ENCODE data around the gene GLCE. TPM values are rescaled to one million over a fixed set of nuclear protein-coding genes. Genes with fewer than 3 reads are reported as not detected.

GLCE gene
- polyA plus RNA-seq, 1 experiment = 48.1 TPM

DNA sequence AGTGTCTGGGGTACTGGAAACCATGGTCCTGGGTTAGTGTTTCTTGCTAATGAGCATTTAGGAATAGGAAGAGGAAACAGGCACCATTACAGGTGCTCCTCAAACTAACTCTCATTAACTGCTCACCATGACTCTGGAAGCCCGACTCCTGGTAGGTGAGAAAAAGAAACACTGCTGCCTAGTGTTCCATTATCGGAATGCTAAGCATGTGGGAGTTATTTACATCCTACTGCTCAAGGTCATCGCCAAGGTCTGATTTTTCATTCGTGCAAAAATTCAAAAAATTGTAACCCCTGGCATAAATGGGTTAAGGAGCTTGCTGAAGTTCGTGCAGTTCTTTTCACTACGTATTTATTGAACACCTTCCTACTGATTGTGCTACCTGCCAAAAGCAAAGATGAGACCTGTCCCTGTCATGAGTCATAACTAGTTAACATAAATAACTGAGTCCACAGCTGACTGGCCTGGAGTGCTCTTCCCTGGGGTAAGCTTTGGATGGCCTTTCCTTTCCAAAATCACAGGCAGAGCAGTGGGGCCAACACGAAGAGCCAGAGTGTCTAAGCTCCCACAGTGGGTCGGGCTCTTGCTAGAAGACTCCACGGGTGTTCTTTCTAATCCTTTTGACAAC, 115.6 kb downstream of the GLCE start:
- Histone ChIP-seq H3K4me3 (ENCODE audit: low read depth, low read length) (no peak overlapping the region), H3K27me3 (ENCODE audit: control insufficient read depth, insufficient read depth, low read length) (no peaks in the 10 kb centered on the region), H3K27ac (ENCODE audit: low read depth, low read length) (no peak overlapping the region), H3K9me3 (ENCODE audit: control insufficient read depth, insufficient read depth, low read length) (no peaks in the 10 kb centered on the region)
- ChIA-PET CTCF (interaction anchor here (1.0 kb wide), 1 partner anchor 118 kb away, joined by 4 read pairs; no protein-coding TSS in a partner anchor), POLR2A (no interaction called here)
- DNase-seq (ENCODE audit: low read depth, low spot score) = no peak
- TF ChIP-seq, protein P1, sequence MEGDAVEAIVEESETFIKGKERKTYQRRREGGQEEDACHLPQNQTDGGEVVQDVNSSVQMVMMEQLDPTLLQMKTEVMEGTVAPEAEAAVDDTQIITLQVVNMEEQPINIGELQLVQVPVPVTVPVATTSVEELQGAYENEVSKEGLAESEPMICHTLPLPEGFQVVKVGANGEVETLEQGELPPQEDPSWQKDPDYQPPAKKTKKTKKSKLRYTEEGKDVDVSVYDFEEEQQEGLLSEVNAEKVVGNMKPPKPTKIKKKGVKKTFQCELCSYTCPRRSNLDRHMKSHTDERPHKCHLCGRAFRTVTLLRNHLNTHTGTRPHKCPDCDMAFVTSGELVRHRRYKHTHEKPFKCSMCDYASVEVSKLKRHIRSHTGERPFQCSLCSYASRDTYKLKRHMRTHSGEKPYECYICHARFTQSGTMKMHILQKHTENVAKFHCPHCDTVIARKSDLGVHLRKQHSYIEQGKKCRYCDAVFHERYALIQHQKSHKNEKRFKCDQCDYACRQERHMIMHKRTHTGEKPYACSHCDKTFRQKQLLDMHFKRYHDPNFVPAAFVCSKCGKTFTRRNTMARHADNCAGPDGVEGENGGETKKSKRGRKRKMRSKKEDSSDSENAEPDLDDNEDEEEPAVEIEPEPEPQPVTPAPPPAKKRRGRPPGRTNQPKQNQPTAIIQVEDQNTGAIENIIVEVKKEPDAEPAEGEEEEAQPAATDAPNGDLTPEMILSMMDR (IDR thresholded peaks at IDR 0.05; ENCODE audit: low read depth, low read length) = no peak

DNA sequence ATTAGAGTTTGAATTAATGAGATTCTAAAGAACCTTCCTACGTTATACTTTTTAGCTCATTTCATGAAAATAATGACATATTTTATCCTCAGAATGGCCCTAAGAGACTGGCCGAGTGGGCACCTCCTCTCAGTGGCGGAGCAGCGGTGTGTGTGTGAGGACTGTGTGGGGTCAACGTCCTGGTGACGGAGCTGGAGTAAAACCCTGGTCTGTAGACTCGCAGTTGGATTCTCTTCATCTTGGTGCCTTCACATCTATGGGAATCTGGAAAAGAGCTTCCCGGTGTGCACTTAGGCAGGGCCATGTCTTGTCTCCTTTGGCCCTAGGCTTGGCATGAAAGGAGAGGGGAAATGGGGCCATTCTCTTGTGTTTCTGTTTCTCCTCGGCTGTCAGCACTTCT, 116.9 kb downstream of the GLCE start:
- Histone ChIP-seq H3K9me3 (ENCODE audit: control insufficient read depth, insufficient read depth, low read length) (no peaks in the 10 kb centered on the region), H3K4me3 (ENCODE audit: low read depth, low read length) (no peak overlapping the region), H3K27me3 (ENCODE audit: control insufficient read depth, insufficient read depth, low read length) (no peaks in the 10 kb centered on the region), H3K27ac (ENCODE audit: low read depth, low read length) (no peak overlapping the region)
- no peak for DNase-seq (ENCODE audit: low read depth, low spot score)
- ChIA-PET POLR2A (interaction anchor here (0.8 kb wide), 1 partner anchor 51 kb away, joined by 3 read pairs; no protein-coding TSS in a partner anchor), CTCF (no interaction called here)
- TF ChIP-seq, protein P1 (IDR thresholded peaks at IDR 0.05; ENCODE audit: low read depth, low read length) = no peak

DNA sequence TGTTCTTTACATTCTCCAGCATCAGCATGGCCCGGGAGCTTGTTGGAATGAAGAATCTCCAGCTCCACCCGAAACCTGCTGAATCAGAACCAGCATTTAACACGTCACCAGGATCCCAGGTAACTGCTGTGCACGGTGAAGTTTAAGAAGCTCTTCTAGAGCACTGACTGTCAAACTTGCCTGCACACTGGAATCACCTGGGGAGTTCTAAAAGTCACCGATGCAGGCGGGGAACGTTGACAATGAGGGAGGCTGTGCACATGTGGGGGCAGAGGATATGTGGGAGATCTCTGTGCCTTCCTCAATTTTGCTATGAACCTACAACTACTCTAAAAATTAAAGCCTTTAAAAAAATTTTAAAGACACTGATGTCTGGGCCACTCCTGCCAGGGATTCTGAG, 119.2 kb downstream of the GLCE start:
- POLR2A ChIA-PET = no interaction called here

GRCh38 chr15:69280783-69281182, 120.3 kb downstream of the GLCE start:
- no peak for DNase-seq (ENCODE audit: low read depth, low spot score)
- Histone ChIP-seq H3K4me3 (ENCODE audit: low read depth, low read length) (no peak overlapping the region), H3K27ac (ENCODE audit: low read depth, low read length) (no peak overlapping the region), H3K9me3 (ENCODE audit: control insufficient read depth, insufficient read depth, low read length) (no peaks in the 10 kb centered on the region), H3K27me3 (ENCODE audit: control insufficient read depth, insufficient read depth, low read length) (no peaks in the 10 kb centered on the region)
- TF ChIP-seq, protein P1 (IDR thresholded peaks at IDR 0.05; ENCODE audit: low read depth, low read length) = no peak
- ChIA-PET CTCF (no interaction called here), POLR2A (no interaction called here)

More for the DNA sequence above, 119.2 kb downstream of the GLCE start:
- TF ChIP-seq, protein P1 (IDR thresholded peaks at IDR 0.05; ENCODE audit: low read depth, low read length) = no peak
- CTCF ChIA-PET = interaction anchor here (0.6 kb wide), 1 partner anchor 196 kb away, joined by 4 read pairs; no protein-coding TSS in a partner anchor
- Histone ChIP-seq H3K27ac (ENCODE audit: low read depth, low read length) (no peak overlapping the region), H3K27me3 (ENCODE audit: control insufficient read depth, insufficient read depth, low read length) (no peaks in the 10 kb centered on the region), H3K4me3 (ENCODE audit: low read depth, low read length) (no peak overlapping the region), H3K9me3 (ENCODE audit: control insufficient read depth, insufficient read depth, low read length) (no peaks in the 10 kb centered on the region)
- no peak for DNase-seq (ENCODE audit: low read depth, low spot score)

DNA sequence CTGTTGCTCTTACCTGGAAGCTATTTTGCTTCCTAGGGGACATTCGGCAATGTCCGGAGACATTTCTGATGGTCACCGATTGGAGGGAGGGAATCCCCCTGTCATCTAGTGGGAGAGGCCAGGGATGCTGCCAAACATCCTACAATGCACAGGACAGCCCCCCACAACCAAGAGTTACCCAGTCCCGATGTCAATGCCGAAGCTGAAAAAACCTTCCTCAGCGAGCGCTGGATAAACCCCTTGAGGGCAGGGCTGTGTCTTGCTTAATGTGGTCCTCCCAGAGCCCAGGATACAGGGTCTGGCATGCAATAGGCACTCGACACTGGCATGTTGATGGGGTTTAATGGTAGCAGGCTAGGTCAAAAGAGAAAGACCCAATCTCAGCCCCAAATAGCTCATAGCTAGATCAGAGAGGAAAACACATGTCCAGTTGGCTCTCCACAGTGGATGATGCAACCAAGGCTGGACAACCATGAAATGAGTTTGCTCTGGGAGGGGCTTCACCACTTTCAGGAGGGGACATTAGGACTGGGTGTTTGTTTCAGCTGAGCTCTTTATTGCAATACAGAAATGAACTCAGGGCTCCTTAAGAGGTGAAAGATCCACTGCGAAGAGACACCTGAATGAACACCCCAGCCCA, 121.8 kb downstream of the GLCE start:
- Histone ChIP-seq H3K27me3 (ENCODE audit: control insufficient read depth, insufficient read depth, low read length) (no peaks in the 10 kb centered on the region), H3K4me3 (ENCODE audit: low read depth, low read length) (no peak overlapping the region), H3K9me3 (ENCODE audit: control insufficient read depth, insufficient read depth, low read length) (no peaks in the 10 kb centered on the region), H3K27ac (ENCODE audit: low read depth, low read length) (no peak overlapping the region)
- no peak for DNase-seq (ENCODE audit: low read depth, low spot score)
- POLR2A ChIA-PET = no interaction called here
- CTCF ChIA-PET = interaction anchor here (1.0 kb wide), 1 partner anchor 224 kb away, joined by 4 read pairs; no protein-coding TSS in a partner anchor
- TF ChIP-seq, protein P1 (IDR thresholded peaks at IDR 0.05; ENCODE audit: low read depth, low read length) = no peak

Data from AG04450 (cell line).